Kasumi-1 (cell line): ENCODE results near the gene TAGLN3.
A peak's percentile ranks its signal among the peaks of the same experiment; 100 is the strongest.

ENCODE experiments used
- DNase-seq, 2 experiments: peaks; one replicate each; lab custom pipeline; 2025; lab: John Stamatoyannopoulos, UW

Gene TAGLN3

GRCh38 chr3:111998636-111999483, at the start of gene TAGLN3:
Gene TAGLN3 (plus strand): TSS chr3:111998922. CDS start chr3:111999423, 501 bp downstream.
- DNase-seq: no peak

- DNase-seq: no peak
These were observed 49.0 kb upstream of the TAGLN3 start for GRCh38 chr3:111949712-111950111.

- DNase-seq: no peak
These were observed 47.7 kb upstream of the TAGLN3 start for GRCh38 chr3:111951032-111951431.

- DNase-seq: no peak
These were observed 46.6 kb upstream of the TAGLN3 start for GRCh38 chr3:111952086-111952485.

- no peak for DNase-seq
These were observed 45.8 kb upstream of the TAGLN3 start for GRCh38 chr3:111952866-111953450.

- no peak for DNase-seq
These were observed 44.3 kb upstream of the TAGLN3 start for GRCh38 chr3:111954228-111954990.

GRCh38 chr3:111955876-111956275, 42.8 kb upstream of the TAGLN3 start:
- DNase-seq: no peak

- no peak for DNase-seq
These were observed 42.3 kb upstream of the TAGLN3 start for GRCh38 chr3:111956449-111956848.

GRCh38 chr3:111956995-111957734, 41.6 kb upstream of the TAGLN3 start:
- DNase-seq: no peak

- no peak for DNase-seq
These were observed 37.1 kb upstream of the TAGLN3 start for GRCh38 chr3:111961461-111962164.

GRCh38 chr3:111963424-111963823, 35.3 kb upstream of the TAGLN3 start:
- DNase-seq: no peak

- DNase-seq: no peak
These were observed 33.2 kb upstream of the TAGLN3 start for GRCh38 chr3:111965484-111965883.

- no peak for DNase-seq
These were observed 31.7 kb upstream of the TAGLN3 start for GRCh38 chr3:111967068-111967467.

GRCh38 chr3:111967651-111968274, 31.0 kb upstream of the TAGLN3 start:
- DNase-seq: peak; percentile 91 to 92

GRCh38 chr3:111968319-111969054, 30.2 kb upstream of the TAGLN3 start:
- no peak for DNase-seq

GRCh38 chr3:111970376-111970775, 28.3 kb upstream of the TAGLN3 start:
- no peak for DNase-seq

- no peak for DNase-seq
These were observed 27.1 kb upstream of the TAGLN3 start for GRCh38 chr3:111971533-111972130.

GRCh38 chr3:111972891-111973290, 25.8 kb upstream of the TAGLN3 start:
- no peak for DNase-seq

GRCh38 chr3:111975131-111975530, 23.6 kb upstream of the TAGLN3 start:
- no peak for DNase-seq

- no peak for DNase-seq
These were observed 22.5 kb upstream of the TAGLN3 start for GRCh38 chr3:111976254-111976653.
